Activated T-cell treated with anti-CD3 and anti-CD28 coated beads, Interleukin-2, amount 50 U/mL, for 48 hours (primary cell): ENCODE results near the gene HSF5.

ENCODE experiments used
- DNase-seq, 2 experiments: peaks; one replicate each; pipeline ENCODE4 v3.0.0-alpha.2; 2020

The HSF5 gene

GRCh38 chr17:58476812-58477211 lies 11.4 kb downstream of the HSF5 start:
- no peak for DNase-seq

GRCh38 chr17:58475985-58476384 lies 12.2 kb downstream of the HSF5 start:
- DNase-seq = no peak

GRCh38 chr17:58470356-58470755 lies 17.9 kb downstream of the HSF5 start:
- no peak for DNase-seq

- no peak for DNase-seq
Observed at GRCh38 chr17:58468944-58469343, 19.3 kb downstream of the HSF5 start.

- no peak for DNase-seq
Observed at GRCh38 chr17:58455491-58455890, 32.7 kb downstream of the HSF5 start.

- DNase-seq = no peak
Observed at GRCh38 chr17:58452738-58453137, 35.5 kb downstream of the HSF5 start.

- DNase-seq = peak; percentile 78 to 80
Observed at GRCh38 chr17:58447039-58447975, 40.9 kb downstream of the HSF5 start.

- no peak for DNase-seq
Observed at GRCh38 chr17:58446086-58446485, 42.1 kb downstream of the HSF5 start.

- DNase-seq = no peak
Observed at GRCh38 chr17:58436805-58437239, 51.4 kb downstream of the HSF5 start.

- no peak for DNase-seq
Observed at GRCh38 chr17:58436245-58436644, 52.0 kb downstream of the HSF5 start.

GRCh38 chr17:58432806-58433573 lies 55.2 kb downstream of the HSF5 start:
- DNase-seq = no peak

- DNase-seq = no peak
Observed at GRCh38 chr17:58427807-58428206, 60.4 kb downstream of the HSF5 start.

- DNase-seq = no peak
Observed at GRCh38 chr17:58421711-58422110, 66.5 kb downstream of the HSF5 start.

GRCh38 chr17:58420827-58421226 lies 67.4 kb downstream of the HSF5 start:
- DNase-seq = no peak

- peak; percentile 82 to 88 for DNase-seq
Observed at GRCh38 chr17:58417300-58418092, 70.7 kb downstream of the HSF5 start, which contains the start of gene RNF43. Gene RNF43, minus strand, starts transcription at chr17:58417534. Its CDS starts 1,957 bp downstream, at chr17:58415577.

GRCh38 chr17:58416937-58417299 lies 71.3 kb downstream of the HSF5 start:
- DNase-seq = no peak

- no peak for DNase-seq
Observed at GRCh38 chr17:58416396-58416795, 71.8 kb downstream of the HSF5 start.

GRCh38 chr17:58415371-58416055 lies 72.7 kb downstream of the HSF5 start:
- no peak for DNase-seq

GRCh38 chr17:58414596-58414997 lies 73.6 kb downstream of the HSF5 start:
- DNase-seq = no peak

- DNase-seq = no peak
Observed at GRCh38 chr17:58413684-58414083, 74.5 kb downstream of the HSF5 start.

- no peak for DNase-seq
Observed at GRCh38 chr17:58412961-58413586, 75.1 kb downstream of the HSF5 start.
